ENCODE results near the gene NCLN.
"Not testable (repeated sequence)": the region's sequence is repeated elsewhere in the genome, so short reads cannot be mapped to it uniquely, and the experiment has no call there.

The NCLN gene

DNA sequence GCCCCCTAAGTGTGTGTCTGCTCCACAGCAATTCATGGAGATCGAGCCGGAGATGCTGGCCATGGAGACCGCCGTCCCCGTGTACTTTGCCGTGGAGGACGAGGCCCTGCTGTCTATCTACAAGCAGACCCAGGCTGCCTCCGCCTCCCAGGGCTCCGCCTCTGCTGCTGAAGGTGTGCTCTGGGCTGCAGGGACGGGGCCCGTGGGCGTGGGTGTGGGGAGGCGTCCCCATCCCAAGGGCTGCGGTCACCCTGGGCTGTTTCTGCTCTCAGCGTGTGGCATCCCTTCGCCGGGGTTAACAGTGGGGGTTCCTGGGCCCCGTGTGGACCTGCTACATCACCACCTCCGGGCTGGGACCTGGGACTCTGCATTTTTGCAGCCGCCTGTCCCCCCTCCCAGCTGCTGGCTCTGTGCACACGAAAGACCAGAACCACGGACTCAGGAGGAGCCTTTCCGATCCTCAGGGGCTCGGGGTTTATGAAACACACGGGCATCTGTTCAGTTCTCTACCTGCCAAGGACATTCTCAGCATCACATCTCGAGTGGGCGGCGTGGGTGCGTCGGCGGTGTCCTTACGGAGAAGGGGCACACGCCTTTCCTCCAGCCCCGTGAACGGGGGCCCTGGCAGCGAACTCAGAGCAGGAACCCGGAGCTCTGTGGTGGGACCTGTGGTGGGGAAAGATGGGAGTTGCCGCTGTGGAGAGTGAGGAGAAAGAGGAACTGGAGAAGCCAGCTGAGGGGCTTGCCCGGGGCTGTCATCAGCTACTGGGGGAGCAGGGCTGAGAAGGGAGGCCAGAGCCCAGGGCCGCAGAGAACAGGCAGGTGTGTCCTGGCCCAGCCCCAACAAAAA is 7.8 kb downstream of the NCLN start:
- no peak for DNase-seq (ENCODE audit: low read depth, low spot score)
- H3K4me3 ChIP-seq (ENCODE audit: low read length): no peak overlapping the region

GRCh38 chr19:3194106-3195087 is 8.7 kb downstream of the NCLN start:
- DNase-seq (ENCODE audit: low read depth, low spot score): no peak
- H3K4me3 ChIP-seq (ENCODE audit: low read length): no peak overlapping the region

DNA sequence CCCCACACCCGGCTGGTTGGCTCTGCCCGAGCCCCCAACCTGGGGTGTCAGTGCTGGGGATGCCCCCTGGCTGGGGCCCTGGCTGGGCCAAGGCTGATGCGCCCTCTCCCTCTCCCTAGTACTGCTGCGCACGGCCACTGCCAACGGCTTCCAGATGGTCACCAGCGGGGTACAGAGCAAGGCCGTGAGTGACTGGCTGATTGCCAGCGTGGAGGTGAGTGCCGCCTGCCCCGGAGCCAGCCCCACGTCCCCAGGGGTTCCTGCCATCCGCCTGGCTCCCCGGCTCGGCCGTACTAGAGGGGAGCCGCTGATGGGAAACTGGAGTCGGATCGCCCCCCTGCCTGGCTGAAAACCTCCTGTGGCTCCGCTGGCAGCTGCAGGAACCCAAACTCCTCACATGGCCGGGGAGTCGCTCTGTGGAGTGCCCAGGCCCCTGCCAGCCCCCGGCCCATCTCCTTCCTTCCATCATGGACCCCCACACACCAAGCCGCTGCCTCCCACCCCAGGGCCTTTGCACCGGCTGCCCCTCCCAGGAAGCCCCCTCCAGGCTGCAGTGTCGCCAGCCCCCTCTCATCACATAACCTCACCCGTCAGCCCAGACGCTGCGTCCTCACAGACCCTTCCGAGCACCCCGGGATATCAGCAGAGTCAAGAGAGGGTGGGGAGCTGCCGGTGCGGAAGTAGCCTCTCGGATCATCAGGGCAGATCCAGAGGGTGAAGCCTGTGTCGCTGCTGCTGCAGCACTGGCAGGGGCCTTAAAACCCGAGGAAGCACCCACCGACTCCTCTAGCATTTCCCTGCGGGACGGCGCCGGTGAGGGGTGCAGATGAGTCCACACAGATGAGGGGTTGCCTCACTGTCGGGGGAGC is 10.6 kb downstream of the NCLN start:
- no peak for DNase-seq (ENCODE audit: low read depth, low spot score)
- no peak overlapping the region for H3K4me3 ChIP-seq (ENCODE audit: low read length)

DNA sequence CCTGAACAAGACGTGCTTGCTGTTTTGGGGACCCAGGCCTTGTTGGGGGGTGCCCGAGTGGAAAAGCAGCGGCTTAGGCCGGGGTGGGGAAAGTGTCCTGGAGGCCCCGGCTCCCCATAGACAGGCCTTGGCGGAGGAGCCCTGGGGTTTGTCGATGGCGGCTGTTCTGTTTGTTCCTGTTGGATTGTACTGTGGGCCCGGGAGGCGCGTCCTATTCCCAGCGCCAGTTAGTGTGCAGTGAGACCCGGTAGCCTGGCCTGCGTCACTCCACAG is 11.1 kb downstream of the NCLN start:
- H3K4me3 ChIP-seq (ENCODE audit: low read length): no peak overlapping the region

GRCh38 chr19:3198901-3199700 is 13.4 kb downstream of the NCLN start:
- DNase-seq (ENCODE audit: low read depth, low spot score): no peak

More for the DNA sequence above, 11.1 kb downstream of the NCLN start:
- DNase-seq (ENCODE audit: low read depth, low spot score): no peak

DNA sequence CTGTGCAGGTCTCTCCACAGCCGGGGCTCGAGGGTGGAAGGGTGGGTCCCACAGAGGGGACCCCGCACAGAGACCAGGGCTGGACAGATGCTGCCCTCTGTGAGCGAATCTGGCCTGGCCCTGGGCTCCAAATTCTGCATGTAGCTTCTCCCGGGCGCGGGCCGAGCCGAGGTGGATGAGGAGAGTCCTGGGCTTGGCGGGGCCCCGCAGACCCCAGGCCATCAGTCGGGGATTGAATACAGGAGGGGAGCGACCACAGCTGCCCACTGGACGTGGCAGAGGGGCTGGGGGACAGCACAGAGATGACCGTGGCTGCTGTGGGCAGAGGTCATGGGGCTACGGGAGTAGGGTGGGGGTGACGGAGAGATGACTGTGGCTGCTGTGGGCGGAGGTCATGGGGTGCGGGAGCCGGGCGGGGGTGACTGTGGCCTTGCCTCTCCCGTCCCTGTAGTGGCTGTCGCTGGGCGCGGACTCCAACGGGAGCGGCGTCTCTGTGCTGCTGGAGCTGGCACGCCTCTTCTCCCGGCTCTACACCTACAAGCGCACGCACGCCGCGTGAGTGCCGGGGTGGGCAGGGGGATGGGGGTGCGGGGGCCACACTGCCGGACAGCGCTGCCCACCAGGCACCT is 15.5 kb downstream of the NCLN start:
- DNase-seq (ENCODE audit: low read depth, low spot score): no peak
- no peak overlapping the region for H3K4me3 ChIP-seq (ENCODE audit: low read length)

More at GRCh38 chr19:3198901-3199700, 13.4 kb downstream of the NCLN start:
- no peak overlapping the region for H3K4me3 ChIP-seq (ENCODE audit: low read length)

DNA sequence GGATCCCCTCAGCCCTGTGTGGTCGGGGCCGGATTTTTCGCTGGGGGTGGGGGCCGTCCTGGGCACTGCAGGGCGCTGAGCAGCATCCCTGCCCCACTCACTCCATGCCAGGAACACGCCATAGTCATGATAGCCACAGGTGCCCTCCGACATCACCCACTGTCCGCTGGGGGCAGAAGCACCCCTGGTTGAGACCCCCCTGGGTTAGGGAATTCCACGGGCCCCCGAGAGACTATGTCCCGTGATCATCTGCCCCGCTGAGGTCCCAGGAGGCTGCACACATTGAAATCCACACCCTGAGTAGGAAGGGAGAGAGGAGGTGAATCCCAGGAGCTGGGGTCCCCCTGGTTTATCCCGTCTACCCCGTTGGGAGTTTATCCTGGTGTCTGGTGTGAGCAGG is 16.2 kb downstream of the NCLN start:
- no peak overlapping the region for H3K4me3 ChIP-seq (ENCODE audit: low read length)
- DNase-seq (ENCODE audit: low read depth, low spot score): no peak

GRCh38 chr19:3202346-3202745 is 16.6 kb downstream of the NCLN start:
- no peak overlapping the region for H3K4me3 ChIP-seq (ENCODE audit: low read length)
- DNase-seq (ENCODE audit: low read depth, low spot score): no peak

DNA sequence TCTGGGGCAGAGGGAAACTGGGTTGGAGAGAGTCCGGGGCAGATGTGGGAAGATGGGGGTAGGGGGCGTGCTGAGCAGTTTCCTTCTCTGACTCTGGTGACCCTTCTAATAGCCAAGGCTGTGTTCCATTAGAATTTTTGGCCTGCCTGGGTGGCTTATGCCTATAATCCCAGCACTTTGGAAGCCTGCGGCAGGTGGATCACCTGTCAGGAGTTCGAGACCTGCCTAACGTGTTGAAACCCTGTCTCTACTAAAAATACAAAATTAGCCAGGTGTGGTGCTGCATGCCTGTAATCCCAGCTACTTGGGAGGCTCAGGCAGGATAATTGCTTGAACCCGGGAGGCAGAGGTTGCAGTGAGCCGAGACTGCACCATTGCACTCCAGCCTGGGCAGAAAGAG is 17.2 kb downstream of the NCLN start:
- H3K4me3 ChIP-seq (ENCODE audit: low read length): not testable (repeated sequence)

DNA sequence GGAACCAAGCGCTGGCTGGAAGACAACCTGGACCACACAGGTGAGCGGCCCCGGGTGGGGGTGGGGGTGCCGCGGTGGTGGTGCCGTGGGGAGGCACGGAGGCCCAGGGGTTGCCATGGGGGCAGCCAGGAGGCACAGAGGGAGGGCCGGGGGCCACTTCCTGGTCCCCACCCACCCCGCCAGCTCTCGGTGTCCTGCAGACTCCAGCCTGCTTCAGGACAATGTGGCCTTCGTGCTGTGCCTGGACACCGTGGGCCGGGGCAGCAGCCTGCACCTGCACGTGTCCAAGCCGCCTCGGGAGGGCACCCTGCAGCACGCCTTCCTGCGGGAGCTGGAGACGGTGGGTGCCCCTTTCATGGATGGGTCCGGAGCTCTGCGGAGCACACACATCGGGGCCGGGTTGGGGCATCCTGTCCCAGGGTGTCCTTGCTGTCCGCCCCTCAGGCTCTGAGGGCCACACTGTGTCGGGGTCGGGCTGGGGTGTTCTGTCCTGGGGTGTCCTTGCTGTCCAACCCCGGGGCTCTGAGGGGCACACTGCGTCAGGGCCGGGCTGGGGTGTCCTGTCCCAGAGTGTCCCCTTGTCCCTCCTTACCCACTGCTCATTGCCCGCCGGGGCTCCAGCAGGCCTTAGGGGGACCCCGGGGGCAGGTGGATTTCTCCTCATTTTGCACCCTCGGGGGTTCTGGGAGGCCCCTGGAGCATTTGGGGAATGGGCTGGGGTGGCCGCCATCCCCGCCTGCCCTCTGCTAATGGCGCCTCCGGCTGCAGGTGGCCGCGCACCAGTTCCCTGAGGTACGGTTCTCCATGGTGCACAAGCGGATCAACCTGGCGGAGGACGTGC is 18.3 kb downstream of the NCLN start:
- DNase-seq (ENCODE audit: low read depth, low spot score): no peak
- no peak overlapping the region for H3K4me3 ChIP-seq (ENCODE audit: low read length)

More for the DNA sequence above, 17.2 kb downstream of the NCLN start:
- not testable (repeated sequence) for DNase-seq (ENCODE audit: low read depth, low spot score)

GRCh38 chr19:3204646-3205275 is 19.0 kb downstream of the NCLN start:
- no peak for DNase-seq (ENCODE audit: low read depth, low spot score)
- H3K4me3 ChIP-seq (ENCODE audit: low read length): no peak overlapping the region

DNA sequence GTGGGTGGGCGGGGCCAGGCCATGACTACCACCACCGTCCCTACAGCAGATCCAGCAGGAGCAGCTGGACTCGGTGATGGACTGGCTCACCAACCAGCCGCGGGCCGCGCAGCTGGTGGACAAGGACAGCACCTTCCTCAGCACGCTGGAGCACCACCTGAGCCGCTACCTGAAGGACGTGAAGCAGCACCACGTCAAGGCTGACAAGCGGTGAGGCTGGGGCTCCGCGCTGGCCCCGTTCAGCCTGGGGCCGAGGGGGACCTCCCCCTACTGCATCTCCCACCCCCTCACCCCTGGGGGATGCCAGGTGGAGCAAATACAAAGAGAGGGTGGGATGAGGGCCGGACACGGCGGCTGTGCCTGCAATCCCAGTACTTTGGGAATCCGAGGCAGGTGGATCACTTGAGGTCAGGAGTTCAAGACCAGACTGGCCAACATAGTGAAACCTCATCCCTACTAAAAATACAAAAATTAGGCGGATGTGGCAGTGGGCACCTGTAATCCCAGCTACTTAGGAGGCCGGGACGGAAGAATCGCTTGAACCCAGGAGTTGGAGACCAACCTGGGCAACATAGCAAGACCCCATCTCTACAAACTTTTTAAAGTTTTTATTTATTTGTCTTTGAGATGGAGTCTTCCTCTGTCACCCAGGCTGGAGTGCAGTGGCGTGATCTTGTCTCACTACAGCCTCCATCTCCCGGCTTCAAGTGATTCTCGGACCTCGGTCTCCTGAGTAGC is 20.7 kb downstream of the NCLN start:
- no peak for DNase-seq (ENCODE audit: low read depth, low spot score)

DNA sequence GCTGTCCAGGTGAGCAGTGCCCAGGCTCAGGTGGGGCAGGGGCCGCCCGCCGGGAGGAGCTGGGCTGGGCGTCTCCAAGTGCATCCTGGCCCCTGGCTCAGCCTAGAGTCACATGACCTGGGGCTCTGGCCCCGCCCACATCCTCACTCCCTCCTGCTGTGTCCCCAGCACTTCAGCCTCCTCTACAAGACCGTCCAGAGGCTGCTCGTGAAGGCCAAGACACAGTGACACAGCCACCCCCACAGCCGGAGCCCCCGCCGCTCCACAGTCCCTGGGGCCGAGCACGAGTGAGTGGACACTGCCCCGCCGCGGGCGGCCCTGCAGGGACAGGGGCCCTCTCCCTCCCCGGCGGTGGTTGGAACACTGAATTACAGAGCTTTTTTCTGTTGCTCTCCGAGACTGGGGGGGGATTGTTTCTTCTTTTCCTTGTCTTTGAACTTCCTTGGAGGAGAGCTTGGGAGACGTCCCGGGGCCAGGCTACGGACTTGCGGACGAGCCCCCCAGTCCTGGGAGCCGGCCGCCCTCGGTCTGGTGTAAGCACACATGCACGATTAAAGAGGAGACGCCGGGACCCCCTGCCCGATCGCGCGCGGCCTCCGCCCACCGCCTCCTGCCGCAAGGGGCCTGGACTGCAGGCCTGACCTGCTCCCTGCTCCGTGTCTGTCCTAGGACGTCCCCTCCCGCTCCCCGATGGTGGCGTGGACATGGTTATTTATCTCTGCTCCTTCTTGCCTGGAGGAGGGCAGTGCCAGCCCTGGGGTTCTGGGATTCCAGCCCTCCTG is 21.9 kb downstream of the NCLN start:
- no peak for DNase-seq (ENCODE audit: low read depth, low spot score)
- H3K4me3 ChIP-seq (ENCODE audit: low read length): no peak overlapping the region

More for the DNA sequence above, 20.7 kb downstream of the NCLN start:
- H3K4me3 ChIP-seq (ENCODE audit: low read length): no peak overlapping the region

DNA sequence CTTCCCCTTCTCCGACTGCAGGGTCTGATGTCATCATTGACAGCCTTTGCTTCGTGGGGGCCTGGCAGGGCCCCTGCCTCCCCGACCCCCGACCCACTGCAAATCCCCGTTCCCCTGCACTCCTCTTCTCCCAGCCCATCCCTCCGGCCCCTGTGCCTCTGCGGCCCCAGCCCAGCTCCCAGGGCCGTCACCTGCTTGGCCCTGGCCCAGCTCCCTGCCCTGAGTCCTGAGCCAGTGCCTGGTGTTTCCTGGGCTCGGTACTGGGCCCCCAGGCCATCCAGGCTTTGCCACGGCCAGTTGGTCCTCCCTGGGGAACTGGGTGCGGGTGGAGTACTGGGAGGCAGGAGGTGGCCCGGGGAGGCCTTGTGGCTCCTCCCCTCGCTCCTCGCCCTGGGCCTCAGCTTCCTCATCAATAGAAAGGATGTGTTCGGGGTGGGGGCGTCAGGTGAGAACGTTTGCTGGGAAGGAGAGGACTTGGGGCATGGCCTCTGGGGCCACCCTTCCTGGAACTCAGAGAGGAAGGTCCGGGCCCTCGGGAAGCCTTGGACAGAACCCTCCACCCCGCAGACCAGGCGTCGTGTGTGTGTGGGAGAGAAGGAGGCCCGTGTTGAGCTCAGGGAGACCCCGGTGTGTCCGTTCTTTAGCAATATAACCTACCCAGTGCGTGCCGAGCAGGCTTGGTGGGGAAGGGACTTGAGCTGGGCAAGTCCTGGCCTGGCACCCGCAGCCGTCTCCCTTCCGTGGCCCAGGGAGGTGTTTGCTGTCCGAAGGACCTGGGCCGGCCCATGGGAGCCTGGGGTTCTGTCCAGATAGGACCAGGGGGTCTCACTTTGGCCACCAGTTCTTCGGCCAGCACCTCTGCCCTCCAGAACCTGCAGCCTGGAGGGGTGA is 22.8 kb downstream of the NCLN start:
- H3K4me3 ChIP-seq (ENCODE audit: low read length): no peak overlapping the region
- DNase-seq (ENCODE audit: low read depth, low spot score): no peak
